ENCODE measurements around the gene TSPAN17.

DNA sequence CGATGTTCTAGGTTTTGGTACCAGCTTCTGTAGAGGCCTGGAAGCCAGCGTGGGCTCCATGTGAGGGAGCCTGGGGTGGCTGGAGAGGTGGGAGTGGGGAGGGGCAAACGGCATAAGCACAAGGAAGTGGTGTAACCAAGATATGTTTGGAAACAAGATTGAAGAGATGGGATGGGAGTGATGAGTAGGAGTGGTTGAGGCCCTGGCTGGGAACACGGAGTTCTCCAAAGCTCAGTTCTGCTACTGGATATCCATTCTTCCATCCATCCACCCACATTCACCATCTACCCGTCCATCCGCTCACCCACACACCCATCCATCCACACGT is 12.2 kb downstream of the TSPAN17 start:
- TF ChIP-seq, protein P1, sequence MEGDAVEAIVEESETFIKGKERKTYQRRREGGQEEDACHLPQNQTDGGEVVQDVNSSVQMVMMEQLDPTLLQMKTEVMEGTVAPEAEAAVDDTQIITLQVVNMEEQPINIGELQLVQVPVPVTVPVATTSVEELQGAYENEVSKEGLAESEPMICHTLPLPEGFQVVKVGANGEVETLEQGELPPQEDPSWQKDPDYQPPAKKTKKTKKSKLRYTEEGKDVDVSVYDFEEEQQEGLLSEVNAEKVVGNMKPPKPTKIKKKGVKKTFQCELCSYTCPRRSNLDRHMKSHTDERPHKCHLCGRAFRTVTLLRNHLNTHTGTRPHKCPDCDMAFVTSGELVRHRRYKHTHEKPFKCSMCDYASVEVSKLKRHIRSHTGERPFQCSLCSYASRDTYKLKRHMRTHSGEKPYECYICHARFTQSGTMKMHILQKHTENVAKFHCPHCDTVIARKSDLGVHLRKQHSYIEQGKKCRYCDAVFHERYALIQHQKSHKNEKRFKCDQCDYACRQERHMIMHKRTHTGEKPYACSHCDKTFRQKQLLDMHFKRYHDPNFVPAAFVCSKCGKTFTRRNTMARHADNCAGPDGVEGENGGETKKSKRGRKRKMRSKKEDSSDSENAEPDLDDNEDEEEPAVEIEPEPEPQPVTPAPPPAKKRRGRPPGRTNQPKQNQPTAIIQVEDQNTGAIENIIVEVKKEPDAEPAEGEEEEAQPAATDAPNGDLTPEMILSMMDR (IDR thresholded peaks at IDR 0.05), result no peak
- no peak for TF ChIP-seq POLR2A (IDR thresholded peaks at IDR 0.05)

Data from esophagus squamous epithelium (tissue), 4 donors.